Astrocyte of the cerebellum (primary cell): ENCODE results near the gene PRSS33.

Experiments
- DNase-seq: peaks from one replicate; pipeline ENCODE4 v3.0.0-alpha.2; 2011; ENCODE audit warnings: low read depth
- H3K4me3 ChIP-seq: 2 replicates; pipeline ENCODE4 v1.5.1; 2011; ENCODE audit warnings: mild to moderate bottlenecking, low read depth, low read length, moderate library complexity
- in situ Hi-C: cut with HindIII; loops from 2 replicates; pipeline ENCODE4 v1.10.0; 2017; ENCODE audit warnings: low sequenced_read_pairs
- TF ChIP-seq, protein P1 (sequence below): IDR thresholded peaks from 2 replicates; pipeline ENCODE4 v1.5.1; 2012; ENCODE audit warnings: low read length, low read depth, moderate library complexity, mild to moderate bottlenecking; ENCODE audit errors: missing control alignments

The PRSS33 gene

DNA sequence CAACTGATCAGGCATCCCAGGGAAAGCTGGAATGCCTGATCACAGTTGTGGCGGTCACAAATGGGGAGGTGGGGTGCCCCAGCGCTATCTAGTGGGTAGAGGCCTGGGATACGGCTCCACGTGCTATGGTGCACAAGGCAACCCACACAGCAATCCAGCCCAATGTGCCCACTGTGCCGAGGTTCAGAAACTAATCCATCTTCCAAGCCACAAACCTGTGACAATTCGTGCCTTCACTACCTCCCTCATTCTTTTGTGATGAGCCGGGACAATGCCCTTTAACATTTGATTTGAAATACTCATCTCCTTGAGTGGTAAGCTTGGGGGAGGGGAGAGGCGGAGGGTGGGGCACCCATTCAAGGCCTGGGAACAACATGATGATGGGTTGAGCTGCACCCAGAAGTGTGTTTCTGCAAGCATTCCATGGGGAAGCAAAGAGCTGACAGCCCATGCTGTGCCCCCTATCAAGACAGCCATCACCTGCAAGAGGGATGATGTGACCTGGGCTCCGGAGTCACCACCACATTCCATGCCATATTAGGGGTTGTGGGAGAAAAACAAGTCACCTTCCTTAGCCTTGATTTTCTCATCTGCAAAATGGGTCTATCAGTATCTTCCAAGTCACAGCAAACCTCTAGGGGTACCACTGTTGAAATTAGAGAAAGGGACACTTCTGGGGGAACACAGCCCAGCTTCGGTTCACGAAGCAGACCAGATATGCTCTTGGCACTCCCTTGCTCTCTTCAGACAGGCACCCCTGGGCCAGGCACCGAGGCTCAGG is 14.0 kb downstream of the PRSS33 start:
- TF ChIP-seq, protein P1, sequence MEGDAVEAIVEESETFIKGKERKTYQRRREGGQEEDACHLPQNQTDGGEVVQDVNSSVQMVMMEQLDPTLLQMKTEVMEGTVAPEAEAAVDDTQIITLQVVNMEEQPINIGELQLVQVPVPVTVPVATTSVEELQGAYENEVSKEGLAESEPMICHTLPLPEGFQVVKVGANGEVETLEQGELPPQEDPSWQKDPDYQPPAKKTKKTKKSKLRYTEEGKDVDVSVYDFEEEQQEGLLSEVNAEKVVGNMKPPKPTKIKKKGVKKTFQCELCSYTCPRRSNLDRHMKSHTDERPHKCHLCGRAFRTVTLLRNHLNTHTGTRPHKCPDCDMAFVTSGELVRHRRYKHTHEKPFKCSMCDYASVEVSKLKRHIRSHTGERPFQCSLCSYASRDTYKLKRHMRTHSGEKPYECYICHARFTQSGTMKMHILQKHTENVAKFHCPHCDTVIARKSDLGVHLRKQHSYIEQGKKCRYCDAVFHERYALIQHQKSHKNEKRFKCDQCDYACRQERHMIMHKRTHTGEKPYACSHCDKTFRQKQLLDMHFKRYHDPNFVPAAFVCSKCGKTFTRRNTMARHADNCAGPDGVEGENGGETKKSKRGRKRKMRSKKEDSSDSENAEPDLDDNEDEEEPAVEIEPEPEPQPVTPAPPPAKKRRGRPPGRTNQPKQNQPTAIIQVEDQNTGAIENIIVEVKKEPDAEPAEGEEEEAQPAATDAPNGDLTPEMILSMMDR = no peak
- in situ Hi-C loops = loop anchor here (10.0 kb wide), 1 partner anchor 141 kb away; the partner anchor contains the start of gene FLYWCH1
- DNase-seq = no peak
- H3K4me3 ChIP-seq = no peak overlapping the region

DNA sequence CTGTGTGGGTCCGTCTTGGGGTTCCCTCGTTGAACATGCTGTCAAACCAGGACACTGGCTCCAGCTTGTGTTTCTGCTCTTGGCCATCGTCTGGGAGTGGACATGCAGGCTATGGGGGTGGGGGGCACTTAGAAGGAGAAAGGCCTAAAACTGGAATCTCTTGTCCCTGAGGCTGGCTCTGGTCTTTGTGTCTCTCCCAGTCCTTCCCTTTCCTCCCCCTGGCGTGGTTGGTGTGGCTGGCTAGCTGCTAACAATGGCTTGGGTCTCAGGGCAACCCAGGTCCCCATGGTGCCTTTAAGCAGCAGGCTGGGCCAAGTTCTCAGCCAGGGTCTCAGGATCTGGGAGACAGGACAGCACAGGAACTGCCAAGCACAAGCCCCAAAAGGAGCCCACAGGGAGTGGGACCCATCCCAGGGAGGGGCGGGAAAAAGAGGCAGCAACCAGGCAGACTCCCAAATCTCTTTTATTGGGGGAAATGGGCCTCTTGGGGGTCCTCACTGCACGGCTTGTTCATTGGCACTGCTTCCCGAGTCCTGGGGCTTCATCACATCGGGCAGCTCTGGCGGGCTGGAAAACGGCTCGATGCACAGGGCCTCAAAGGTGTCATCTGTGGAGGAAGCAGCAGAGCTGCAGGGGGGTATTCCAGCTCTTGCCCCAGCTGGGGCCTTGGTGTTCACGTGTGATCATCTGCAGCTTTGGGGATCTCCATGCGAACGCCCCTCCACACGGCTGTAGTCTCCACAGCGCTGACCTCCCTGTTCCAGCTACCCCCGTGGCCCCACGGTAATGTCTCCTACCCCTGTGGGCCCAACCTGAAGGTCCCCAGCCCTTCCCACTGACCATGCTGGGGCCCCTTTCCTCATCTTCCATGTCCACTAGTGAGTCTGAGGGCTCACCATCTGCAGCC is 15.6 kb downstream of the PRSS33 start:
- TF ChIP-seq, protein P1 = no peak
- in situ Hi-C loops = loop anchor here (10.0 kb wide), 1 partner anchor 143 kb away; the partner anchor contains the start of gene FLYWCH1
- no peak for DNase-seq
- H3K4me3 ChIP-seq = no peak overlapping the region

DNA sequence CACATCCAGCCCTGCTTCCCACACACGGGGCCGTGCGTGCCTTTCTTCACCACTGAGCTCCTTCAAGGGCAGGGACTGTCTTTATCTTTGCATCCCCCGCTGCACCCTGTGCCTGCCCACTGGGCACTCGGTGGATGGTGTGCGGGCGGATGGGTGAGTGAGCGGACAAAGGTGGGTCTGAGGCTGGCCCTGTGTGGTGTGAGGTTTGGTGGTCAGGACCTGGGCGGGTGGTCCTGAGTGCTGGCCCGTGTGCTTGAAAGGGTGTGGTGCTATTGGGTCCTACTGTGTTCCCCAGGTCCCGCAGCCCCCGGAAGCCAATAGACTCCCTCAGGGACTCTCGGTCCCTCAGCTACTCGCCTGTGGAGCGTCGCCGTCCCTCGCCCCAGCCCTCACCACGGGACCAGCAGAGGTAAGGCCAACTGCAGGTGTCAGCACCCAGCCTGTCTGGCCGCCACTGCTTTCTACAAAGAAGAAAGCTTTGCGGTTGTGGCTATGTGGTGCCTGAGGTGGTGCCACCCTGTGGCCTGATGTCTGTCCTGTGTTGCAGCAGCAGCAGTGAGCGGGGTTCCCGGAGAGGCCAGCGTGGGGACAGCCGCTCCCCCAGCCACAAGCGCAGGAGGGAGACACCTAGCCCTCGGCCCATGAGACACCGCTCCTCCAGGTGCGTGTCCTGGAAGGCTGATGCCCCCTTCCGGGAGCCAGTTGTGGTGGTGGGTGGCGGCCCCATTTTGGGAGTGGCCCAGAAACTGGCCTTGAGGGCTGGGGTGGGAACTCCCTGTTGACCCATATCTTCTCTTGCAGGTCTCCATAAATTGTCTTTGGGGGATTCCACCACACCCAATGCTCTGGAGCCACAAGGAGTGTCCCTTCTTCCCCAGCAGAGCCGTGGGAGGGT is 17.1 kb downstream of the PRSS33 start:
- TF ChIP-seq, protein P1 = no peak
- DNase-seq = no peak
- in situ Hi-C loops = loop anchor here (10.0 kb wide), 1 partner anchor 144 kb away; the partner anchor contains the start of gene FLYWCH1

DNA sequence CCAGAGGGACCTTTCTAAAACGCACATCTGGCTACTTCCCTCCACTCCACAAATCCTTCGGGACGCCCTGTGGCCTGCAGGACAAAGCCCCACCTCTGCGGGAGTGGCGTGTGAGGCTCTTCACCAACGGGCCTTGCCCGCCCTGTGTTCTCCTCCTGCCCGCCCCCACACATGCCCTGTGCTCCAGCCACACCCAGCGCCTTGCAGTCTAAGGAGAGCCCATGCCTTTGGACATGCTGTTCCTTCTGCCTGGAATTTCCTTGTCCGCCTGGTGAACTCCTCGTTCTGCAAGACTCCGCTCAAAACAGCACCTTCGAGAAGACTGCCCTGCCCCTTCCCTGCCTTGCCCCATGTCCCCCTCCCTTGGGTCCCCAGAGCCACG is 17.7 kb downstream of the PRSS33 start:
- TF ChIP-seq, protein P1 = no peak
- in situ Hi-C loops = loop anchor here (10.0 kb wide), 1 partner anchor 145 kb away; the partner anchor contains the start of gene FLYWCH1
- no peak overlapping the region for H3K4me3 ChIP-seq
- DNase-seq = no peak

More for the DNA sequence above, 17.1 kb downstream of the PRSS33 start:
- no peak overlapping the region for H3K4me3 ChIP-seq

DNA sequence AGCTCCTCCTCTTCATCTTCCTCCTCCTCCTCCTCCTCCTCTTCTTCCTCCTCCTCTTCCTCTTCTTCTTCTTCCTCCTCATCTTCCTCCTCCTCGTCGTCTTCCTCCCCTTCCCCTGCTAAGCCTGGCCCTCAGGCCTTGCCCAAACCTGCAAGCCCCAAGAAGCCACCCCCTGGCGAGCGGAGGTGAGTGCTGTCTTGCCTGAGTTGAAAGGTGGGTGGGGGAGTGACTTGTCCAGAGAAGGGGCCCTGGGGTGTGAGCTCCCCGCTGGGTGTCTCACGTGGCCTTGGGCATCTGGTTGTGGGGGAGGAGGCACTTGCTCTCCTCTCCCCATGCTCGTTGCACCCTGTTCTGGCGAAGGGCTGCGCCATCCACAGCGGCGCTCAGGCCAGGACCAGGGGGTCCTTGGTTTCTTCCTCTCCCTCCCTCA is 18.2 kb downstream of the PRSS33 start:
- no peak overlapping the region for H3K4me3 ChIP-seq
- in situ Hi-C loops = no loop called here
- TF ChIP-seq, protein P1 = no peak
- no peak for DNase-seq
